A549 (cell line): ENCODE results near the gene BID.

Source experiments
- BHLHE40 ChIP-seq: IDR thresholded peaks from 2 replicates; pipeline ENCODE4 v1.6.1; 2012; ENCODE audit warnings: low read depth, low read length, inconsistent platforms
- CBX8 ChIP-seq: fragments of 200-600 bp; sonication (generic); IDR thresholded peaks from 2 replicates; pipeline ENCODE4 v1.6.1; 2016
- CHD2 ChIP-seq: fragments of 150-350 bp; IDR thresholded peaks from 2 replicates; pipeline ENCODE4 v1.6.1; 2014; ENCODE audit warnings: low read length; ENCODE audit not compliant: partially characterized antibody
- CHD4 ChIP-seq: fragments of 200-600 bp; sonication (generic); IDR thresholded peaks from 2 replicates; pipeline ENCODE4 v1.6.1; 2016; ENCODE audit warnings: antibody characterized with exemption, mild to moderate bottlenecking, borderline replicate concordance
- CTCF ChIP-seq: fragments of >200 bp; sonication (Bioruptor Twin); formaldehyde crosslinking; IDR thresholded peaks from 3 replicates; pipeline ENCODE4 v1.5.1; 2016
- EHMT2 ChIP-seq: fragments of 200-600 bp; sonication (generic); IDR thresholded peaks from 2 replicates; pipeline ENCODE4 v1.6.1; 2016; ENCODE audit warnings: antibody characterized with exemption, low read depth, mild to moderate bottlenecking, moderate library complexity
- EP300 ChIP-seq, 2 experiments: fragments of >200 bp; sonication (Bioruptor Twin); formaldehyde crosslinking; IDR thresholded peaks; 2 replicates in 1 of 2; 3 replicates in 1 of 2; pipeline ENCODE4 v1.6.1; 2016 to 2017
- ESRRA ChIP-seq: fragments of 150-350 bp; IDR thresholded peaks from 2 replicates; pipeline ENCODE4 v1.6.1; 2014; ENCODE audit warnings: mild to moderate bottlenecking, low read length, borderline replicate concordance
- KDM1A ChIP-seq: fragments of 200-600 bp; sonication (generic); IDR thresholded peaks from 2 replicates; pipeline ENCODE4 v1.6.1; 2016; ENCODE audit warnings: low read depth, mild to moderate bottlenecking
- MAFK ChIP-seq: fragments of 450-650 bp; IDR thresholded peaks from 2 replicates; pipeline ENCODE4 v1.6.1; 2014; ENCODE audit not compliant: partially characterized antibody
- ZSCAN20 ChIP-seq: fragments of 250-450 bp; sonication (Bioruptor Pico); IDR thresholded peaks from 2 replicates; pipeline ENCODE4 v1.8.0; 2022; ENCODE audit warnings: mild to moderate bottlenecking, moderate library complexity

- TF ChIP-seq KDM1A: no peak
- no peak for TF ChIP-seq CTCF
- TF ChIP-seq ZSCAN20 (CRISPR knock-in tag): no peak
- TF ChIP-seq ESRRA: no peak
- TF ChIP-seq EP300 (IDR thresholded peaks at IDR 0.05): no peak
- TF ChIP-seq EHMT2: no peak
- TF ChIP-seq MAFK: no peak
- no peak for TF ChIP-seq CHD4
- TF ChIP-seq CHD2: no peak
- no peak for TF ChIP-seq CBX8
- no peak for TF ChIP-seq BHLHE40
Observed at GRCh38 chr22:17729561-17729960, 44.7 kb downstream of the BID start.
